Right ventricle myocardium inferior (tissue), 1 donor: ENCODE data around the gene DIP2C. TPM values are rescaled to one million over a fixed set of nuclear protein-coding genes. Genes with fewer than 3 reads are reported as not detected.
"Not testable (repeated sequence)": the region's sequence is repeated elsewhere in the genome, so short reads cannot be mapped to it uniquely, and the experiment has no call there.

Experiments used
- ATAC-seq: fragments of 200-7000 bp; cut with Tn5 transposase; one replicate; pipeline ENCODE4 v1.9.1; 2020; ENCODE audit warnings: mild to moderate bottlenecking, moderate library complexity
- DNase-seq: peaks from one replicate; pipeline ENCODE4 v3.0.0; 2021; ENCODE audit errors: missing footprints
- intact Hi-C: fragments of 100-400 bp; cut with DNase I; formaldehyde crosslinking; loops from one replicate; pipeline ENCODE4 v1.11.0; 2022
- total RNA-seq: library from RNA; stranded (reverse); fragmentation: NEBNext Ultra II Directional; extraction: Animal tissue kit (Norgen Biotek cat#: 25700); gene quantifications from one replicate; pipeline ENCODE4 v1.2.1, GENCODE V29; 2021
- donor health status: DM: no; HTN: yes; CAD: no; lungs with severe emphysema.

The DIP2C gene
- total RNA-seq, 1 donor from 2014 or later, result 28.3 TPM

- no peak for DNase-seq
- intact Hi-C loops, result no loop called here
- ATAC-seq, result no peak
These were observed 414.6 kb downstream of the DIP2C start for GRCh38 chr10:274866-275265.

- intact Hi-C loops, result no loop called here
- no peak for DNase-seq
- no peak for ATAC-seq
These were observed 416.4 kb downstream of the DIP2C start for GRCh38 chr10:273088-273487.

DNA sequence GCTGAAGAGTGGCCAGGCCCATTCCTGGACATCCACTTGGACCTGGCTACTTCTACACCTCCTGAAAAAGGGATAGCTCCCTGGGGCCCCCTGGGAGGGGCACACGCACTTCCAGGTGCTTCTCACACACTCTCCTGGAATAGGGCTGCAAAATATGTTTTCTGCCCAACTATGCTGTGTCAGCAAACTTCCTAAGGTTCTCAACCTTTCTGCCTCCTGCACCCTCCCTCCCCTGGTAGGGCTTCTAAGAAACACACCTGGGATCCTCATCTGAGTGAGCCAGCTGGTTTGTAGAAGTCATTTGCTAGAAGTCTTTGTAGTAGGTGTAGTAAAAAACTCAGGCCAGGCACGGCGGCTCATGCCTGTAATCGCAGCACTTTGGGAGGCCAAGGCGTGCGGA is 417.7 kb downstream of the DIP2C start:
- intact Hi-C loops, result no loop called here
- ATAC-seq (no peak), DNase-seq (no peak)

DNA sequence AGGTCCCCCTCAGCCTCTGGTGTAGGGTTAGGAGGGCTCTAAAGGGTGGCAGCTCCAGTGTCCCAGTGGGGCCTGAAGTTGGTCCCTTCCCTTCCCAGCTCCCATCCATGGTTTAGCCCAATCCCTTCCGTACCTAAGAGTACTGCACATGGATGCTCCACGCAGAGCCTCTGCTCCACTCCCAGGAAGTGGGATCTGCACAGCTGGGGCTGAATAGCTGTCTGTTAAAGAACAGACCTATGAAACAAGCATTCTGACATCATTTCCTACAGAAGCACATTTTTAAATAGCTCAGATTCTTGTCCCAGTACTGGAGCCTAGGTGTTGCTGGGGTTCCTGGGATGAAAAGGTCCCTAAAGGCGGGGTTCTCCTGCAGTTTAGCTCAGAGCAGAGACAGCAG is 418.3 kb downstream of the DIP2C start:
- DNase-seq, result no peak
- ATAC-seq, result no peak
- intact Hi-C loops, result no loop called here

- intact Hi-C loops, result no loop called here
- ATAC-seq (no peak), DNase-seq (no peak)
These were observed 419.9 kb downstream of the DIP2C start for GRCh38 chr10:269440-270074.

DNA sequence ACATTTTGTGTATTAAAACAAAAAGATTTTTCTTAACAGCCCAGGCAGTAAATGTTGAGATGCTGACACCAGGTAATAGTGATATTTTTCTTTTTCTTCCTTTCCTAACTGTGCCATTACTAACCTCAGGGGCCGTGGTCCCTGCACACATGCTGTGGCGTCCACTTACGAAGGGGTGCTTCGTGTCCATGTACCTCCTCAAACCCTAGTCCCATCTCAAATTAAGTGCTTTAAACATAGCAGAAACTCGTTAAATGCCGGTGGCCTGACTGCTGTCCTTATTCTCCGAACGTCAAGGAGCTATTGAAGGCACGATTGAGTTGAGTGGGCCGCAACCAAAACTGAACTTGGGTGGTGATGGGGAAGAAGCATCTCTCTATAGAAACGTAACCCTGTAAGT is 421.8 kb downstream of the DIP2C start:
- intact Hi-C loops, result no loop called here
- DNase-seq, result no peak
- no peak for ATAC-seq

GRCh38 chr10:266974-267425 is 422.5 kb downstream of the DIP2C start:
- intact Hi-C loops, result no loop called here
- ATAC-seq (no peak), DNase-seq (no peak)

- intact Hi-C loops, DNase-seq, ATAC-seq: not testable (repeated sequence)
These were observed 423.5 kb downstream of the DIP2C start for GRCh38 chr10:265816-266588.

DNA sequence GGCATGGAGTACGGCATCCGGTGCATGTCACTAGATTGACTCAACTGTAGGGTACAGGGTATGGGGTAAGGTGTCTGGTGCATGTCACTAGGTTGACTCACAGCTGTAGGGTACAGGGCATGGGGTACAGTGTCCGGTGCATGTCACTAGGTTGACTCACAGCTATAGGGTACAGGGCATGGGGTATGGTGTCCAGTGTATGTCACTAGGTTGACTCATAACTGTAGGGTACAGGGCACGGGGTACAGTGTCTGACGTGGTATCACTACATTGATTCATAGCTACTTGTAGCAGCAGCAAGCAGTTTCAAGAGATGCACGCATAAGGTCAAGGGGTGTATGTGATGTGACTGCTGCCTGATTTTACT is 424.4 kb downstream of the DIP2C start:
- ATAC-seq, DNase-seq, intact Hi-C loops: not testable (repeated sequence)

GRCh38 chr10:264160-265073 is 425.1 kb downstream of the DIP2C start:
- ATAC-seq, DNase-seq, intact Hi-C loops: not testable (repeated sequence)

- intact Hi-C loops, result no loop called here
- no peak for DNase-seq
- ATAC-seq, result no peak
These were observed 428.5 kb downstream of the DIP2C start for GRCh38 chr10:260819-261429.

- ATAC-seq (no peak), DNase-seq (no peak)
- intact Hi-C loops, result no loop called here
These were observed 437.4 kb downstream of the DIP2C start for GRCh38 chr10:251982-252582.

- intact Hi-C loops, result no loop called here
- DNase-seq, result no peak
- ATAC-seq, result no peak
These were observed 441.2 kb downstream of the DIP2C start for GRCh38 chr10:248307-248706.

DNA sequence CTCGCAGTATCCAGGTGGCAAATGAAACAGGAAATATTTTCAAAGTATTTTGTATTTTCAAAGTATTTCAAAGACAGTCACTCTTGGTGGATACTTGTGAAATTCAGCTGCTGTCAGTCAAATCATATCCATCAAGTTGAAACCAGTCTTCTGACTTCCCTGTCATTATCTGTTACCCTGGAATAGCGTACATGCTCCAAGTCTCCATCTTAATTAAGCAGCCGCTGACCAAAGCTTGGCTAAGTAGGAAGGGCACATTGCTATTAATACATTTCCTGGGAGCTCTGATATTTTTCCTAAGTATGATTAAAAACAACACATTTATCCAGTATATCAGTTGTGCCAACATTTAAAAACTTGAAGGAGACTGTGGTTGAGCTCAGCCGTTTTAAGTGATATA is 442.0 kb downstream of the DIP2C start:
- DNase-seq, result no peak
- ATAC-seq, result no peak
- intact Hi-C loops, result no loop called here

DNA sequence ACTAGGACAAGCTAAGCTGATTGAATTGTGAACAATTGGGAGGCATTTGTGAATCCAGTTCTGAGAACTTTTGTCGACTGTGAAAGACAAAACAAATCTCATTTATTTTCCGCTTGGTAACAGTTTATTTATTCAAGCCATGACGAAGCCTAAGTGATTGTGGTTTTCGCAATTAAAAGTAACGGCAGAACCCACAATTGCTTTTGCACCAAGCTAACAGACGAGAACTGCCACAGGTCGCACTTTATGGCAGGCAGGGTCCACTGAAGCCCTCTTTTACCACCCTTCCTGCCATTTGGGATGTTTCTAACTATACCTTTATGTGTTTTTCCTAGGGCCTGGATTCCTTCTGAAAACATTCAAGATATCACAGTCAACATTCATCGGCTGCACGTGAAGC is 443.0 kb downstream of the DIP2C start:
- no peak for DNase-seq
- intact Hi-C loops, result no loop called here
- ATAC-seq, result no peak

DNA sequence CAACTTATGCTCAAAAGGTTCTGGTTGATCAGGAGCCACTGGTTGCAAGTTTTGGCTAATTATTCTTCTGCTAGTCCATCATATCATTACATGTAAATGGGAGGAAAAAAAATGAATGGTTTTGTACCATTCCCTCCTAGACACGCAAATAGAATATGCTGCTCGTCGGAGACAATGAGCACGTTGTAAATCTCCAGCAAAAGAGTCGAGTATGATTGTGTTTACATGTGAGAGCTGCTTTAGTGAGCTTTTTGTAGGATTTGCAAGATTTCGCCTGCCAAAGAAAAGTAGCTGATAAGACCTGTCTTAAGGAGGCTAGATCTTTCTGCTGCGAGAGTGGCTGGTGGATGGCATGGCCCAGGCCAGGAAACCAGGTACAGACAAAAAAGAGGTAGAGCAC is 445.2 kb downstream of the DIP2C start:
- no peak for ATAC-seq

DNA sequence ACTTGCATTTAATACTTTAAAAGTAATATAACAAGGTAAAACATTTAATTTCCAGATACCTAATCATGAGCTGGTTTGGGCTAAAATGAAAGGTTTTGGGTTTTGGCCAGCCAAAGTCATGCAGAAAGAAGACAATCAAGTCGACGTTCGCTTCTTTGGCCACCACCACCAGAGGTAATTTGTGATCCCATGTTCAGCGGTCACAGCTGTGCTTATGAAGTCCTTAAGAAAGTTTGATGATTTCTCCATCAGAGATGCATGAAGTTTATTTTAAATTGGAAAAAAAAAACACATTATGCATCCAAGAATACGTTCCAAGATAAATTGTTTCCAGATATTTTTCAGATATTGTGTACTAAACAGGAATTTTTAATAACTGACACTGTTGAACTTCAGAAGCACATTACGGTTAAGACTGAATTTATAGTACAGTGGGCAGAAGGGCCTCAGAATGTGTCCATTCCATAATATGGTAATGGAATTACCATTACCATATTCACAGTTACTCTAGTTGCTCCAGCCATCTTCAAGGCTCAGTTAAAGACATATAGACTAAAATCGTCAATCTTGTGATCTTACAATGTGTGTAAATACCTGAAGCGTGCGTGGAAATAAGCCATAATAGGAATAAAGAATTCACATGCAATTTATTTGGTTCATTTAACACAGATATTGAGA is 447.4 kb downstream of the DIP2C start:
- intact Hi-C loops, result no loop called here
- DNase-seq, result no peak

More for the DNA sequence above, 445.2 kb downstream of the DIP2C start:
- intact Hi-C loops, result no loop called here
- no peak for DNase-seq

DNA sequence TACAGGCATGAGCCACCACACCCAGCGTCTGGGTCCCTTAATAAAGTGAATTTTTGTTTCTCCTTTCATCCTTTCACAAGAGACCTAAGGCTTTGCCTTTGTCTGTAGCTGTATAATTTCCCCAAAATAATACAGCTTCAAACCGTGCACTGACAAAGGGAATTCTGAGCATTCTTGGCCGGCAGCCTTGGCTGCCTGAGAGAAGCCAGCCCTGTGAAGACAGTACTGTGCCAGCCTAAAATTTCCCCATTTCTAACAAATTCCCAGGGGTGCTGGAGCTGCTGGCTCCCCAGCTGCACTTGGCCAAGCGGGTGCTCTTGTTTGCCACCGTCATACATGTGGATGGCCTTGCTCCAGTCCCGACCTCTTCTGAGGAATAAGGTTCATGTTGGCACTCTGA is 448.0 kb downstream of the DIP2C start:
- peak; percentile 50 for ATAC-seq
- peak; percentile 52 for DNase-seq
- intact Hi-C loops, result no loop called here

More for the DNA sequence above, 447.4 kb downstream of the DIP2C start:
- ATAC-seq, result no peak
